AG08396 (cell line): ENCODE data around the gene BRIX1.
"Not testable (repeated sequence)": the region's sequence is repeated elsewhere in the genome, so short reads cannot be mapped to it uniquely, and the experiment has no call there.

ENCODE experiments used
- DNase-seq: peaks from one replicate; pipeline ENCODE4 v3.0.0; 2012; ENCODE audit warnings: low spot score, mixed read lengths

BRIX1 gene

DNA sequence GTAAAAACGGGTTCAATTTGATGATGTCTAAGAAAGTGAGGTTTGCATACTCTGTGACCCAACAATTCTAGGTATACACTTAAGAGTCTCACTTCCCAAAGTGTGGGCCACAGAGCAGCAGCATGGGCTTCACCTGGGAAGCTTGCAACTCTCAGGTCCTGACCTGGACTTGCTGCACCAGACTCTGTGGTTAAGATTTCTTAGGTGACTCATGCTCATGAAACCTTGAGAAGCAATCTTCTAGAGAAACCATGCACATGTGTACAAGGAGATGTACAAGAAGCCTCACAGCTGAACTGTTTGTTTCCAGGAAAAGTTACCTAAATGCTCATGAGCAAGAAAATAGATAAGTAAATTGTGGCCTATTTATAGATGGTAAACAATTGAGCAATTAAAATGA, 43.8 kb downstream of the BRIX1 start:
- DNase-seq = peak; percentile 23

DNA sequence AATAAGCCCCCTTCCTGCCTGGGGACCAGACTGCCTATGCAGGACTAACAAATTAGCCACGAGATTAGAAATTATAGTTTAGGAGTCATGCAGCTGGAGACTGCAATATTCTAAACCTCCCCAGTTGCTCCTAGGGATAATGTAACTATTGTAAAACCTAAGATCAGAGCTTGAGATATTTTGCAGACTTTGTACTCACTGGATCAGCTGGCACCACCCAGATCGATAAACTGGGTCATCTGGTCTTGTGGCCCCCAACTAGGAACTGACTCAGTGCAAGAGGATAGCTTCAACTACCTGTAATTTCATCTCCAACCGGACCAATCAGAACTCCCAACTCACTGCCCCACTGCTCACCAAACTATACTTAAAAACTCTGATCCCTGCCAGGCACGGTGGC, 52.0 kb downstream of the BRIX1 start:
- no peak for DNase-seq

- no peak for DNase-seq
Observed at GRCh38 chr5:34968258-34968657, 52.7 kb downstream of the BRIX1 start.

DNA sequence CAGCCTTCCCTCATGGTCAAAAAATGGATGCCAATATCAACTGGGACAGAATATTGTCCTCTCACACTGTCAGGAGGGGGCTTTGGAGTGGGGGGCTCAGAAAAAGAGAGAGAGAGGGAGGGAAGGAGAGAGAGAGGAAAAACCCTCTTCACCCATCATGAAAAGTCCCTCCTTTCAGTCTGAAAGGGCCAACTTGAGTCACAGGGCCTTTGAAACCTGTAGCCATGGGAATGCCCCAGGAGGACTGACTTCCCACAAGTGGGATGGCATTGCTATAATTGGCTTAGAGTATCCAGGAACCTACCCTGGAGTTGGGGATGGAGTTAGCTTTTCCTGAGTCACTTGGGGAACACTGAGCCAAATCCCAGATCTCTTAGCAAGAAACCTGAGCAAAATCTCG, 55.0 kb downstream of the BRIX1 start:
- no peak for DNase-seq

- DNase-seq = not testable (repeated sequence)
Observed at GRCh38 chr5:34971655-34972054, 56.1 kb downstream of the BRIX1 start.
